MM.1S (cell line): ENCODE measurements around the gene FBXL7.

Experiments
- DNase-seq: peaks from one replicate; pipeline ENCODE4 v3.0.0-alpha.2; 2015
- H2AFZ ChIP-seq: fragments of 300-600 bp; sonication (generic); 2 replicates; pipeline ENCODE4 v1.6.0; 2016; ENCODE audit warnings: antibody characterized with exemption, low read length
- H3F3A ChIP-seq: fragments of 300-600 bp; sonication (generic); 2 replicates; pipeline ENCODE4 v1.6.1; 2016; ENCODE audit warnings: mild to moderate bottlenecking, antibody characterized with exemption, low read length, moderate library complexity, mixed read lengths; ENCODE audit not compliant: insufficient read depth
- H3K27ac ChIP-seq: fragments of 300-600 bp; sonication (generic); 2 replicates; pipeline ENCODE4 v1.5.1; 2016; ENCODE audit warnings: mild to moderate bottlenecking, low read length
- H3K27me3 ChIP-seq: fragments of 300-600 bp; sonication (generic); replicated peaks from 2 replicates; pipeline ENCODE4 v1.6.0; 2016; ENCODE audit warnings: low read length; ENCODE audit not compliant: insufficient read depth
- H3K36me3 ChIP-seq: fragments of 300-600 bp; sonication (generic); replicated peaks from 2 replicates; pipeline ENCODE4 v1.6.1; 2016; ENCODE audit warnings: mild to moderate bottlenecking, low read length, mixed read lengths; ENCODE audit not compliant: insufficient read depth
- H3K4me1 ChIP-seq: fragments of 300-600 bp; sonication (generic); 2 replicates; pipeline ENCODE4 v1.6.1; 2016; ENCODE audit warnings: low read length, mixed read lengths
- H3K4me2 ChIP-seq: fragments of 300-600 bp; sonication (generic); 2 replicates; pipeline ENCODE4 v1.6.0; 2016; ENCODE audit warnings: low read depth, low read length
- H3K4me3 ChIP-seq: fragments of 300-600 bp; sonication (generic); 2 replicates; pipeline ENCODE4 v1.5.1; 2016; ENCODE audit warnings: low read length, mixed read lengths
- H3K79me2 ChIP-seq: fragments of 300-600 bp; sonication (generic); 2 replicates; pipeline ENCODE4 v1.6.1; 2016; ENCODE audit warnings: mixed run types, low read length, mixed read lengths
- H3K9ac ChIP-seq: fragments of 300-600 bp; sonication (generic); 2 replicates; pipeline ENCODE4 v1.6.1; 2016; ENCODE audit warnings: low read length, mixed read lengths
- H3K9me2 ChIP-seq: fragments of 300-600 bp; sonication (generic); replicated peaks from 2 replicates; pipeline ENCODE4 v1.6.1; 2016; ENCODE audit warnings: mild to moderate bottlenecking, low read length, mixed read lengths; ENCODE audit not compliant: insufficient read depth
- H3K9me3 ChIP-seq: fragments of 300-600 bp; sonication (generic); replicated peaks from 2 replicates; pipeline ENCODE4 v1.6.1; 2016; ENCODE audit warnings: mild to moderate bottlenecking, low read length, mixed read lengths; ENCODE audit not compliant: insufficient read depth
- H4K20me1 ChIP-seq: fragments of 300-600 bp; sonication (generic); 2 replicates; pipeline ENCODE4 v1.6.1; 2016; ENCODE audit warnings: mild to moderate bottlenecking, low read length, moderate library complexity, mixed read lengths; ENCODE audit not compliant: insufficient read depth
- CTCF ChIP-seq: fragments of 300-600 bp; sonication (generic); IDR thresholded peaks from 2 replicates; pipeline ENCODE4 v1.5.1; 2016; ENCODE audit warnings: antibody characterized with exemption, low read length, mixed read lengths
- EZH2 ChIP-seq: fragments of 300-600 bp; sonication (generic); optimal IDR thresholded peaks from 2 replicates; pipeline ENCODE3; 2017; ENCODE audit warnings: low read depth, mild to moderate bottlenecking, antibody characterized with exemption, low read length, mixed read lengths
- EZH2phosphoT487 ChIP-seq: fragments of 300-600 bp; sonication (generic); IDR thresholded peaks from 2 replicates; pipeline ENCODE4 v1.6.1; 2018; ENCODE audit warnings: antibody characterized with exemption, low read length

Gene FBXL7

GRCh38 chr5:15669826-15670225, 169.8 kb downstream of the FBXL7 start:
- Histone ChIP-seq H3K9me3 (no peaks in the 10 kb centered on the region), H3K9me2 (no peaks in the 10 kb centered on the region), H3K4me2 (no peak overlapping the region), H3F3A (no peaks in the 10 kb centered on the region), H4K20me1 (no peaks in the 10 kb centered on the region), H3K79me2 (peaks cover 75% of the 10 kb centered on the region), H3K27ac (no peak overlapping the region), H3K9ac (no peak overlapping the region), H3K4me3 (no peak overlapping the region), H2AFZ (no peak overlapping the region), H3K4me1 (no peaks in the 10 kb centered on the region), H3K36me3 (no peaks in the 10 kb centered on the region), H3K27me3 (no peaks in the 10 kb centered on the region)
- DNase-seq: no peak
- TF ChIP-seq EZH2phosphoT487 (no peak), CTCF (no peak), EZH2 (no peak)

- TF ChIP-seq CTCF: no peak
- TF ChIP-seq EZH2: no peak
- no peaks in the 10 kb centered on the region for H3K36me3 ChIP-seq
These were observed 174.7 kb downstream of the FBXL7 start for GRCh38 chr5:15674716-15675115.

GRCh38 chr5:15676591-15676990, 176.6 kb downstream of the FBXL7 start:
- Histone ChIP-seq H3K4me1 (no peaks in the 10 kb centered on the region), H3F3A (no peaks in the 10 kb centered on the region), H3K9ac (no peak overlapping the region), H3K79me2 (peaks cover 39% of the 10 kb centered on the region), H3K4me2 (no peak overlapping the region), H3K9me3 (no peaks in the 10 kb centered on the region), H3K4me3 (no peak overlapping the region), H2AFZ (no peak overlapping the region), H3K9me2 (no peaks in the 10 kb centered on the region), H4K20me1 (no peaks in the 10 kb centered on the region), H3K36me3 (no peaks in the 10 kb centered on the region), H3K27me3 (no peaks in the 10 kb centered on the region), H3K27ac (no peak overlapping the region)
- TF ChIP-seq EZH2phosphoT487 (no peak), CTCF (no peak), EZH2 (no peak)
- no peak for DNase-seq

More at GRCh38 chr5:15674716-15675115, 174.7 kb downstream of the FBXL7 start:
- H3K27ac ChIP-seq: no peak overlapping the region
- H3K79me2 ChIP-seq: peaks cover 46% of the 10 kb centered on the region
- DNase-seq: no peak
- no peaks in the 10 kb centered on the region for H3K9me2 ChIP-seq
- H3K4me2 ChIP-seq: no peak overlapping the region
- H4K20me1 ChIP-seq: no peaks in the 10 kb centered on the region
- no peaks in the 10 kb centered on the region for H3K27me3 ChIP-seq
- no peaks in the 10 kb centered on the region for H3K9me3 ChIP-seq
- no peak overlapping the region for H3K4me3 ChIP-seq
- H3K9ac ChIP-seq: no peak overlapping the region
- H3K4me1 ChIP-seq: no peaks in the 10 kb centered on the region
- no peak overlapping the region for H2AFZ ChIP-seq
- no peaks in the 10 kb centered on the region for H3F3A ChIP-seq
